Ishikawa (cell line): Measurements from ENCODE around the gene CHMP1A.
A peak's percentile ranks its signal among the peaks of the same experiment; 100 is the strongest.

ENCODE experiments used
- CEBPB ChIP-seq: IDR thresholded peaks from 2 replicates; pipeline ENCODE4 v1.6.1; 2012
- CREB1 ChIP-seq: IDR thresholded peaks from 2 replicates; pipeline ENCODE4 v1.6.1; 2012; ENCODE audit warnings: low read depth
- EGR1 ChIP-seq: IDR thresholded peaks from 2 replicates; pipeline ENCODE4 v1.6.1; 2012
- EP300 ChIP-seq: IDR thresholded peaks from 2 replicates; pipeline ENCODE4 v1.6.1; 2012; ENCODE audit warnings: borderline replicate concordance
- FOXM1 ChIP-seq: IDR thresholded peaks from 2 replicates; pipeline ENCODE4 v1.6.1; 2012; ENCODE audit warnings: low read depth, borderline replicate concordance
- NFIC ChIP-seq: IDR thresholded peaks from 2 replicates; pipeline ENCODE4 v1.6.1; 2012
- RAD21 ChIP-seq: IDR thresholded peaks from 2 replicates; pipeline ENCODE4 v1.6.1; 2012; ENCODE audit warnings: low read depth
- TAF1 ChIP-seq: IDR thresholded peaks from 2 replicates; pipeline ENCODE4 v1.6.1; 2012; ENCODE audit warnings: low read depth, mild to moderate bottlenecking
- TCF12 ChIP-seq: IDR thresholded peaks from 2 replicates; pipeline ENCODE4 v1.6.1; 2012; ENCODE audit warnings: low read depth
- TEAD4 ChIP-seq: IDR thresholded peaks from 2 replicates; pipeline ENCODE4 v1.6.1; 2012
- YY1 ChIP-seq: IDR thresholded peaks from 2 replicates; pipeline ENCODE4 v1.6.1; 2012; ENCODE audit warnings: low read depth
- ZBTB7A ChIP-seq: IDR thresholded peaks from 2 replicates; pipeline ENCODE4 v1.6.1; 2012; ENCODE audit warnings: low read depth
- TF ChIP-seq, protein P1 (sequence below): IDR thresholded peaks from 2 replicates; pipeline ENCODE4 v1.6.1; 2012
- TF ChIP-seq, protein P2 (sequence below): IDR thresholded peaks from 2 replicates; pipeline ENCODE4 v1.6.1; 2012; ENCODE audit warnings: low read depth, mild to moderate bottlenecking
- TF ChIP-seq, protein P3 (sequence below): IDR thresholded peaks from 2 replicates; pipeline ENCODE4 v1.6.1; 2012

The CHMP1A gene

DNA sequence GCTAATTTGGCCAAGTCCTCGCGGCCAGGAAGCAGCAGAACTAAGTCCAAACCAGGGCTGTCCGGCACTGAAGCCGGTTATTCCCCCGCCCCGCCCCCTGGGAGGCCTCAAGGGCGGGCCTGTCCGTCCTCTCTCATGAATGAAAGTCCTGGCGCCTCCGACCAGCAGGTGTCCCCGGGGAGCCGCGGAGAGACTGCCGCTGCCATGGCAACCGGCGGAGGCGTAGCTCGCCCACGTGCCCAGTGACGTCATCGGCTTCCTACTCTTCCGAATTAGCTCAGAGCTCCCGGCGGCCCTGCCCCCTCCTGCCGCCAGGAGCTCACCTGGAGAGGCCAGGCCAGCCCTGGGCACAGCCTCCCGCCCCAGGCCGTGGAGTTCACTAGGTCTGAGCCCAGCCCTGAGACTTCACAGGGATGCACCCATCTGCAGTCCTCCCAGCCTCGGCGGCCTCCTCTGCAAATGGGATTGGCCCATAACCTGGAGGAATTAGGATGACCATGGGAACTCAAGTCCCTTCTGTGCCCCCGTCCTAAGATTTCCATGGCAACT is 42.7 kb upstream of the CHMP1A start:
- TF ChIP-seq ZBTB7A = no peak
- TF ChIP-seq TAF1 = peak; percentile 42
- TF ChIP-seq TEAD4 = 0 out of 2 replicates have a peak, but pooled peaks have one; percentile 33
- peak; percentile 97 for TF ChIP-seq EGR1
- TF ChIP-seq NFIC = 0 out of 2 replicates have a peak, but pooled peaks have one; percentile 14
- TF ChIP-seq, protein P1, sequence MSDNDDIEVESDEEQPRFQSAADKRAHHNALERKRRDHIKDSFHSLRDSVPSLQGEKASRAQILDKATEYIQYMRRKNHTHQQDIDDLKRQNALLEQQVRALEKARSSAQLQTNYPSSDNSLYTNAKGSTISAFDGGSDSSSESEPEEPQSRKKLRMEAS = peak; percentile 79
- TF ChIP-seq, protein P2, sequence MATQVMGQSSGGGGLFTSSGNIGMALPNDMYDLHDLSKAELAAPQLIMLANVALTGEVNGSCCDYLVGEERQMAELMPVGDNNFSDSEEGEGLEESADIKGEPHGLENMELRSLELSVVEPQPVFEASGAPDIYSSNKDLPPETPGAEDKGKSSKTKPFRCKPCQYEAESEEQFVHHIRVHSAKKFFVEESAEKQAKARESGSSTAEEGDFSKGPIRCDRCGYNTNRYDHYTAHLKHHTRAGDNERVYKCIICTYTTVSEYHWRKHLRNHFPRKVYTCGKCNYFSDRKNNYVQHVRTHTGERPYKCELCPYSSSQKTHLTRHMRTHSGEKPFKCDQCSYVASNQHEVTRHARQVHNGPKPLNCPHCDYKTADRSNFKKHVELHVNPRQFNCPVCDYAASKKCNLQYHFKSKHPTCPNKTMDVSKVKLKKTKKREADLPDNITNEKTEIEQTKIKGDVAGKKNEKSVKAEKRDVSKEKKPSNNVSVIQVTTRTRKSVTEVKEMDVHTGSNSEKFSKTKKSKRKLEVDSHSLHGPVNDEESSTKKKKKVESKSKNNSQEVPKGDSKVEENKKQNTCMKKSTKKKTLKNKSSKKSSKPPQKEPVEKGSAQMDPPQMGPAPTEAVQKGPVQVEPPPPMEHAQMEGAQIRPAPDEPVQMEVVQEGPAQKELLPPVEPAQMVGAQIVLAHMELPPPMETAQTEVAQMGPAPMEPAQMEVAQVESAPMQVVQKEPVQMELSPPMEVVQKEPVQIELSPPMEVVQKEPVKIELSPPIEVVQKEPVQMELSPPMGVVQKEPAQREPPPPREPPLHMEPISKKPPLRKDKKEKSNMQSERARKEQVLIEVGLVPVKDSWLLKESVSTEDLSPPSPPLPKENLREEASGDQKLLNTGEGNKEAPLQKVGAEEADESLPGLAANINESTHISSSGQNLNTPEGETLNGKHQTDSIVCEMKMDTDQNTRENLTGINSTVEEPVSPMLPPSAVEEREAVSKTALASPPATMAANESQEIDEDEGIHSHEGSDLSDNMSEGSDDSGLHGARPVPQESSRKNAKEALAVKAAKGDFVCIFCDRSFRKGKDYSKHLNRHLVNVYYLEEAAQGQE = no peak
- no peak for TF ChIP-seq YY1
- peak; percentile 13; the same call in 1 of the 2 replicates for TF ChIP-seq FOXM1
- TF ChIP-seq CEBPB = no peak
- TF ChIP-seq EP300 = peak; percentile 46; the same call in 1 of the 2 replicates
- peak; percentile 54; the same call in 1 of the 2 replicates for TF ChIP-seq RAD21
- TF ChIP-seq CREB1 = peak; percentile 85
- TF ChIP-seq TCF12 = peak; percentile 57; the same call in 1 of the 2 replicates
- TF ChIP-seq, protein P3, sequence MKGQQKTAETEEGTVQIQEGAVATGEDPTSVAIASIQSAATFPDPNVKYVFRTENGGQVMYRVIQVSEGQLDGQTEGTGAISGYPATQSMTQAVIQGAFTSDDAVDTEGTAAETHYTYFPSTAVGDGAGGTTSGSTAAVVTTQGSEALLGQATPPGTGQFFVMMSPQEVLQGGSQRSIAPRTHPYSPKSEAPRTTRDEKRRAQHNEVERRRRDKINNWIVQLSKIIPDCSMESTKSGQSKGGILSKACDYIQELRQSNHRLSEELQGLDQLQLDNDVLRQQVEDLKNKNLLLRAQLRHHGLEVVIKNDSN = peak; percentile 98

DNA sequence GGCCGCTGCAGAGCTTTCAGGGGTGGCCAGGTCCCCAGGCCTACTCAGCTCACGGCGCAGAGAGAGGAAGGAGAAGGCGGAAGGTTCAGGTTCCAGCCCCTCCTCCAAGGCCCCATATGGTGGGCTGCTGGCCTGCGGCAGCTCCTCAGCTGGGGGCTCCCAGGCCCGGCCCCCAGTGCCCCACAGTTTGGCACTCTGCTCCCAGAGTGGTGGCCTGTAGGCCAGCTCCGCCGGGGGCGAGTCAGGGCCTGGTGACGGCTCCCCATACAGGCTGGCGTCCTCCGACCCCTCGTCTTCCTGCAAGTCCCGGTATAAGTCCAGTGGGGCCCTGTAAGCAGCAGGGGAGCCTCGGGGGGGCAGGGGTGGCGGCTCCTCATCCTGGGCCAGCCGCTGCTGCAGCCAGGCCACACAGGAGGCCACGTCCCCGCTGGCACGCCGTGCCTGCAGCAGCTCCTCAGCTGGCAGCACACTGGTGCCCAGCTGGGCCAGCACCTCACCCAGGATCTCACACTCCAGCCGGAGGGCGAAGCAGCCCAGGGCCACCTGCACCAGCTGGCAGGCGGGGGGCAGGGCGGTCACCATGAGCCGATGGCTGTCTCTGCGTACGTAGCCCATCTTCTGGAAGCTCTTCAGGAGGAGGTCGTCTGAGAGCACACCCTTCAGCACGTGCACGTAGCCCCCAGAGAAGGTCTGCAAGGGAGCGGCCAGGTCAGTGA is 40.3 kb upstream of the CHMP1A start:
- TF ChIP-seq, protein P3 = no peak
- TF ChIP-seq YY1 (no peak), TCF12 (no peak), TEAD4 (no peak), RAD21 (no peak), TAF1 (no peak)
- TF ChIP-seq, protein P1 = no peak
- TF ChIP-seq, protein P2 = no peak

DNA sequence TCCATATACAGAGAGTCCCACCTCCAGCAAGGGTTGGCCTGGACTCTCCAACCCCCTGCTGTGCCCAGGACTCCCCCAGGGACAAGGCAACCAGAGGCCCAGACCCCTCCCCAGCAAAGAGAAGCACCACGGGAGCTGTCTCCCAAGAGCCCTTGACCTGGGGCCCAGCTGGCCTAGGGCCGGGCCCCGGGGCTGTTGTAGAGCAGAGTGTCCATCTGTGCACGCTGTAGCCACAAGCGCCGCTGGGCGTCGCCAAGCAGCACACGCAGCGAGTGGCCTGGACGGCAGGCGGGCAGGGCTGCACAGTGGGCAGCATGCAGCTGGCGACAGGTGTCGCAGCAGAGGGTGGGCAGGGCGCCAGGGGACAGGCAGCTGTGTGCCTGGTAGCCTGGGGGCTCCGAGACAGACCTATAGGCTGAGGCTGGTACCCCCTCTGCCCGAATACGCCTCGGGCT is 39.7 kb upstream of the CHMP1A start:
- TF ChIP-seq TEAD4 = no peak
- TF ChIP-seq RAD21 = no peak
- no peak; the same call in 1 of the 2 replicates for TF ChIP-seq ZBTB7A
- TF ChIP-seq, protein P3 = no peak
- no peak for TF ChIP-seq TAF1
- TF ChIP-seq, protein P2 = no peak
- TF ChIP-seq, protein P1 = no peak
- TF ChIP-seq EGR1 = no peak
